ENCODE results near the gene GALNTL6.

DNA sequence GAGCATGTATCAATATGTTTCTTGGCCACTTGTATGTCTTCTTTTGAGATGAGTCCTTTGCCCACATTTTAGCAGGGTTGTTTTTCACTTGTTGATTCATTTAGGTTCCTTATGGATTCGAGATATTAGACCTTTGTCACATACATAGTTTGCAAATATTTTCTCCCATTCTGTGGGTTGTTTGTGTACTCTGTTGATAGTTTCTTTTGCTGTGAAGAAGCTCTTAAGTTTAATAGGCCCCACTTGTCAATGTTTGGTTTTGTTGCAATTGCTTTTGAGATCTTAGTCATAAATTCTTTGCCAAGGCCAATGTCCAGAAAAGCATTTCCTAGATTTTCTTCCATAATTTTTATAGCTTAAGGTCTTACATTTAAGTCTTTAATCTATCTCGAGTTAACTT lies 1074.8 kb downstream of the GALNTL6 start:
- TF ChIP-seq POLR2AphosphoS5 (IDR thresholded peaks at IDR 0.05) (no peak), EP300 (conservative IDR thresholded peaks at IDR 0.05; ENCODE audit: poor library complexity, severe bottlenecking) (no peak), TAF1 (IDR thresholded peaks at IDR 0.05; ENCODE audit: low read depth) (no peak), RAD21 (conservative IDR thresholded peaks at IDR 0.05) (no peak)
- TF ChIP-seq, protein P1, sequence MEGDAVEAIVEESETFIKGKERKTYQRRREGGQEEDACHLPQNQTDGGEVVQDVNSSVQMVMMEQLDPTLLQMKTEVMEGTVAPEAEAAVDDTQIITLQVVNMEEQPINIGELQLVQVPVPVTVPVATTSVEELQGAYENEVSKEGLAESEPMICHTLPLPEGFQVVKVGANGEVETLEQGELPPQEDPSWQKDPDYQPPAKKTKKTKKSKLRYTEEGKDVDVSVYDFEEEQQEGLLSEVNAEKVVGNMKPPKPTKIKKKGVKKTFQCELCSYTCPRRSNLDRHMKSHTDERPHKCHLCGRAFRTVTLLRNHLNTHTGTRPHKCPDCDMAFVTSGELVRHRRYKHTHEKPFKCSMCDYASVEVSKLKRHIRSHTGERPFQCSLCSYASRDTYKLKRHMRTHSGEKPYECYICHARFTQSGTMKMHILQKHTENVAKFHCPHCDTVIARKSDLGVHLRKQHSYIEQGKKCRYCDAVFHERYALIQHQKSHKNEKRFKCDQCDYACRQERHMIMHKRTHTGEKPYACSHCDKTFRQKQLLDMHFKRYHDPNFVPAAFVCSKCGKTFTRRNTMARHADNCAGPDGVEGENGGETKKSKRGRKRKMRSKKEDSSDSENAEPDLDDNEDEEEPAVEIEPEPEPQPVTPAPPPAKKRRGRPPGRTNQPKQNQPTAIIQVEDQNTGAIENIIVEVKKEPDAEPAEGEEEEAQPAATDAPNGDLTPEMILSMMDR (IDR thresholded peaks at IDR 0.05; ENCODE audit: poor library complexity, severe bottlenecking): no peak
- TF ChIP-seq, protein P2, sequence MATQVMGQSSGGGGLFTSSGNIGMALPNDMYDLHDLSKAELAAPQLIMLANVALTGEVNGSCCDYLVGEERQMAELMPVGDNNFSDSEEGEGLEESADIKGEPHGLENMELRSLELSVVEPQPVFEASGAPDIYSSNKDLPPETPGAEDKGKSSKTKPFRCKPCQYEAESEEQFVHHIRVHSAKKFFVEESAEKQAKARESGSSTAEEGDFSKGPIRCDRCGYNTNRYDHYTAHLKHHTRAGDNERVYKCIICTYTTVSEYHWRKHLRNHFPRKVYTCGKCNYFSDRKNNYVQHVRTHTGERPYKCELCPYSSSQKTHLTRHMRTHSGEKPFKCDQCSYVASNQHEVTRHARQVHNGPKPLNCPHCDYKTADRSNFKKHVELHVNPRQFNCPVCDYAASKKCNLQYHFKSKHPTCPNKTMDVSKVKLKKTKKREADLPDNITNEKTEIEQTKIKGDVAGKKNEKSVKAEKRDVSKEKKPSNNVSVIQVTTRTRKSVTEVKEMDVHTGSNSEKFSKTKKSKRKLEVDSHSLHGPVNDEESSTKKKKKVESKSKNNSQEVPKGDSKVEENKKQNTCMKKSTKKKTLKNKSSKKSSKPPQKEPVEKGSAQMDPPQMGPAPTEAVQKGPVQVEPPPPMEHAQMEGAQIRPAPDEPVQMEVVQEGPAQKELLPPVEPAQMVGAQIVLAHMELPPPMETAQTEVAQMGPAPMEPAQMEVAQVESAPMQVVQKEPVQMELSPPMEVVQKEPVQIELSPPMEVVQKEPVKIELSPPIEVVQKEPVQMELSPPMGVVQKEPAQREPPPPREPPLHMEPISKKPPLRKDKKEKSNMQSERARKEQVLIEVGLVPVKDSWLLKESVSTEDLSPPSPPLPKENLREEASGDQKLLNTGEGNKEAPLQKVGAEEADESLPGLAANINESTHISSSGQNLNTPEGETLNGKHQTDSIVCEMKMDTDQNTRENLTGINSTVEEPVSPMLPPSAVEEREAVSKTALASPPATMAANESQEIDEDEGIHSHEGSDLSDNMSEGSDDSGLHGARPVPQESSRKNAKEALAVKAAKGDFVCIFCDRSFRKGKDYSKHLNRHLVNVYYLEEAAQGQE (IDR thresholded peaks at IDR 0.05; ENCODE audit: borderline replicate concordance): no peak
